GM06990 (cell line): Measurements from ENCODE around the gene ZNF425.

ENCODE experiments used
- DNase-seq: peaks from one replicate; pipeline ENCODE4 v3.0.0-alpha.2; 2011; ENCODE audit not compliant: insufficient read length; ENCODE audit errors: extremely low read depth
- H3K27me3 ChIP-seq: replicated peaks from 2 replicates; pipeline ENCODE4 v1.6.0; 2011; ENCODE audit warnings: low read length; ENCODE audit not compliant: control insufficient read depth, insufficient read depth
- H3K36me3 ChIP-seq: 2 replicates; pipeline ENCODE4 v1.5.1; 2011; ENCODE audit warnings: low read length; ENCODE audit not compliant: control insufficient read depth, insufficient read depth
- H3K4me3 ChIP-seq: replicated peaks from 2 replicates; pipeline ENCODE4 v1.5.1; 2011; ENCODE audit warnings: low read depth, mild to moderate bottlenecking, control low read depth, low read length
- TF ChIP-seq, protein P1 (sequence below): IDR thresholded peaks from 2 replicates; pipeline ENCODE4 v1.5.1; 2011; ENCODE audit warnings: low read length, control low read depth, mild to moderate bottlenecking, inconsistent platforms; ENCODE audit not compliant: insufficient read depth, poor library complexity, severe bottlenecking

ZNF425 gene

DNA sequence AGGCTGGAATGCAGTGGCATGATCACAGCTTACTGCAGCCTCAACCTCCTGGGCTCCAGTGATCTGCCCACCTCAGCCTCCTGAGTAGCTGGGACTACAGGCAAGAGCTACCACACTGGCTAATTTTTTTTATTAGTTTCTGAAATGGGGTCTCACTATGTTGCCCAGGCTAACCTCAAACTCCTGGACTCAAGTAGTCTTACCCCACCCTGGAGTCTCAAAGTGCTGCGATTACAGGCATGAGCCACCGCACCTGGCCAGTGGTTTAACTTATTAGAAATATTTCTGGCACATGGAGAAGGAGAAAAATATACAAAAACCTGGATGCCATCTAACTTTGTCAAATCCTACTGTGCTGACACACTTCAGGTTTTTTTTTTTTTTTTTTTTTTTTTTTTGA, 50.8 kb downstream of the ZNF425 start:
- H3K4me3 ChIP-seq: no peak overlapping the region
- no peak for DNase-seq
- TF ChIP-seq, protein P1, sequence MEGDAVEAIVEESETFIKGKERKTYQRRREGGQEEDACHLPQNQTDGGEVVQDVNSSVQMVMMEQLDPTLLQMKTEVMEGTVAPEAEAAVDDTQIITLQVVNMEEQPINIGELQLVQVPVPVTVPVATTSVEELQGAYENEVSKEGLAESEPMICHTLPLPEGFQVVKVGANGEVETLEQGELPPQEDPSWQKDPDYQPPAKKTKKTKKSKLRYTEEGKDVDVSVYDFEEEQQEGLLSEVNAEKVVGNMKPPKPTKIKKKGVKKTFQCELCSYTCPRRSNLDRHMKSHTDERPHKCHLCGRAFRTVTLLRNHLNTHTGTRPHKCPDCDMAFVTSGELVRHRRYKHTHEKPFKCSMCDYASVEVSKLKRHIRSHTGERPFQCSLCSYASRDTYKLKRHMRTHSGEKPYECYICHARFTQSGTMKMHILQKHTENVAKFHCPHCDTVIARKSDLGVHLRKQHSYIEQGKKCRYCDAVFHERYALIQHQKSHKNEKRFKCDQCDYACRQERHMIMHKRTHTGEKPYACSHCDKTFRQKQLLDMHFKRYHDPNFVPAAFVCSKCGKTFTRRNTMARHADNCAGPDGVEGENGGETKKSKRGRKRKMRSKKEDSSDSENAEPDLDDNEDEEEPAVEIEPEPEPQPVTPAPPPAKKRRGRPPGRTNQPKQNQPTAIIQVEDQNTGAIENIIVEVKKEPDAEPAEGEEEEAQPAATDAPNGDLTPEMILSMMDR: no peak
- H3K27me3 ChIP-seq: no peaks in the 10 kb centered on the region
- H3K36me3 ChIP-seq: peaks cover 15% of the 10 kb centered on the region

DNA sequence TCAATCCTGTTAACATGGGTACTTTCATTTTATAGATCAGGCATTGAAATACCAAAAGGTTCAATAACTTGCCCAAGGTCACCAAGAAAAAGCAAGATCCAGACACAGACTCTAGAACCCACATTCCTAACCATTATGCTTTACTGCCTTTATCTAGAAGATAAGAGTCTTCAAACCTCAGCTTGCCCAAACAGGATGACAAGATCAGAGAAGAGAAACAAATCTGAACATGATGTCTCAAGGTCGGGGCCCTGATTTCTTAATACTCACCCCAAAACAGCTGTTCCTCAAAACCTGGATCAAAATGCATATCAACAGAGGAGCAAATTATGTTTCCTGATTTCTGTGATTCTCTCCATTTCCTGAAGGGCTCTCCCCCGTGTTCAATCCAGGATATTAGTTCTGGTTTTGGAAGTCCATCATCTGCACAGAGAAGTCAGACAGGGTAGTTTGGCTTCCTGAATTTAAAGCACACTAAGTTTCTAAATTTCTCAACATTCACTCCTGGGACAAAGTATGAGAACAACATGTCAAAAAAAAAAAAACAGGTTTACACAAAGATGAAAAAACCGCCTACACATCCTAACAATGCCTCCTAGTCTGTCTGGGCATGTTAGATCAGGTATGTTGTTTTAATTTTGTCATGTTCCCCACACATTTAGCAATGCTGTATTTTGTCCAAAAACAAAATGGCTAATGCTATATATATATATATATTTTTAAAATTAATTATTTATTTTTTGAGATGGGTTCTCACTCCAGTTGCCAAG, 51.8 kb downstream of the ZNF425 start:
- H3K4me3 ChIP-seq: no peak overlapping the region
- H3K36me3 ChIP-seq: peaks cover 15% of the 10 kb centered on the region
- TF ChIP-seq, protein P1: no peak
- H3K27me3 ChIP-seq: no peaks in the 10 kb centered on the region
- DNase-seq: no peak

DNA sequence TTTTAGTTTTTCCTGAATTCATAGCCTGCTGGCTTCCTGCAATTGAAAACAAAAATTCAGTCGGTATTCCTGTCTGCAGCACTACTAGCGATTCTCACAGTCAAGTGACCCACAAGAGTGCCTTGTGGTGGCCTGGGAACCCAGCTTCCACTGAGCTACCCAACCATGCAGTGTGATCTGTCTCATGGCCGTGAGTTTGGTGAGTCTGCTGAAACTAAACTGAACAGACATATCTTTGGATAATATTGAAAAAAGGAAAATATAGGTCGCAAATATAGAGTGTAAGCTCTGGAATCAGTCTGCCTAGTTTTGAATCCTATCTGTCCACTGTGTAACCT, 53.7 kb downstream of the ZNF425 start:
- Histone ChIP-seq H3K4me3 (no peak overlapping the region), H3K36me3 (peaks cover 15% of the 10 kb centered on the region), H3K27me3 (no peaks in the 10 kb centered on the region)
- TF ChIP-seq, protein P1: no peak
- DNase-seq: no peak

DNA sequence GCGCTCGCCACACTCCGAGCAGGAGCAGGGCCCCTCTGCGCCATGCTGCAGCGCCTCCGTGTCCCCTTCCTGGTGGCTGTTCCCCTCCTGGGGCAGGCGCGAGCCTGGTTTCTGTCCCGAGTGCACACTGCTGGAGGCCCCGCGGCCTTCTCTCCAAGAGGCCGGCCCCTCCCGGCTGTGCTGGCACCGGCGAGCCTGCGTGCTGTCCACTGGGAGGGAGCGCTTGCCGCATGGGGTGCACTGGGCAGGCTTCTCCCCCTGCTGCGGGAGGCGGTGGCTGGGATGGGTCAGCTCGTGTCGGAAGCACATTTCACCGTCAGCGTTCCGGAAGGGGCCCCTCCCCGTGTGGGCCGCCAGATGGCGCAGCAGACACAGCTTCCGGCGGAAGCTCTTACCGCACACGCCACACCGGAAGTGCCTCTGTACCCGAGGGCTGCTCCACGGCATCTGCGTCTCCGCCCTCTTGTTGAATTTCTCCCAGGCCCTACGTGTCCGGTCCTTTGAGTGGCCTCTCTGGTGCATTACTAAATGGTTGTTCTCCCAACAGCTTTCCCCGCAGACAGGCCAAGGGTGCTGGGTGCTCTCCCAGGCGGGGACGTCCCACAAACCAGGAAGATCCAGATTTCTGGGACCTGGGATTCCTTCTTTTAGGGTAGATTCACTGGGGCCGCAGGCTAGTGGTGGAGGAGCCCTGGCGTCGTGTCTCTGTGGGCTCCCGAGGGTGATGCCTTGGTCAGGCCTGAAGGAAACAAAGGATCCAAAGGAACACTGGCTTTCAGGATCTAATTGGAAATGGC, 54.3 kb downstream of the ZNF425 start:
- no peak for DNase-seq
- TF ChIP-seq, protein P1: no peak
- Histone ChIP-seq H3K27me3 (no peaks in the 10 kb centered on the region), H3K4me3 (no peak overlapping the region), H3K36me3 (peaks cover 15% of the 10 kb centered on the region)

DNA sequence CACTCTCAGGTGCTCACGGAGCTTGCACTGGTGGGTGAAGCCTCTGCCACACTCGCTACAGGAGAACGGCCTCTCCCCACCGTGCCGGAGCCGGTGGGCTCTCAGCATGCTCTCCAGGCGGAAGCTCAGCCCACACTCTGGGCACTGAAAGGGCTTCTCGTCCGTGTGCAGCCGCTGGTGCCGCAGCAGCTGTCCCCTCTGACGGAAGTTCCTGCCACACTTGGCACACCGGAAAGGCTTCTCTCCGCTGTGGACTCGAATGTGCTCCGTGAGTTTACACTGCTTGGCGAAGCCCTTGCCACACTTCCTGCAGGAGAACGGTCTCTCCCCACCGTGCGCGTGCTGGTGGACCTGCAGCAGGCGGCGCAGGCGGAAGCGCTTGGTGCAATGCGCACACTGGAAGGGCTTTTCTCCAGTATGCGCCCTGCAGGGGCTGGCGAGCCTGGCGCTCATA, 54.9 kb downstream of the ZNF425 start:
- no peaks in the 10 kb centered on the region for H3K27me3 ChIP-seq
- H3K36me3 ChIP-seq: peaks cover 15% of the 10 kb centered on the region
- TF ChIP-seq, protein P1: no peak
- no peak for DNase-seq
- no peak overlapping the region for H3K4me3 ChIP-seq
